Stimulated activated CD8-positive, alpha-beta memory T cell treated with anti-CD3 and anti-CD28 coated beads, Interleukin-2, amount 100 ng/mL, for 48 hours (primary cell): ENCODE measurements around the gene RAB35.

Experiments used
- DNase-seq, 2 donors: peaks; one replicate each; pipeline ENCODE4 v3.0.0-alpha.2; 2020; ENCODE audit warnings: low read depth in 2 of 2

The RAB35 gene

GRCh38 chr12:120132863-120133385 lies 16.4 kb upstream of the RAB35 start:
- no peak for DNase-seq

- no peak for DNase-seq
Measured at GRCh38 chr12:120132054-120132836, 15.7 kb upstream of the RAB35 start.

DNA sequence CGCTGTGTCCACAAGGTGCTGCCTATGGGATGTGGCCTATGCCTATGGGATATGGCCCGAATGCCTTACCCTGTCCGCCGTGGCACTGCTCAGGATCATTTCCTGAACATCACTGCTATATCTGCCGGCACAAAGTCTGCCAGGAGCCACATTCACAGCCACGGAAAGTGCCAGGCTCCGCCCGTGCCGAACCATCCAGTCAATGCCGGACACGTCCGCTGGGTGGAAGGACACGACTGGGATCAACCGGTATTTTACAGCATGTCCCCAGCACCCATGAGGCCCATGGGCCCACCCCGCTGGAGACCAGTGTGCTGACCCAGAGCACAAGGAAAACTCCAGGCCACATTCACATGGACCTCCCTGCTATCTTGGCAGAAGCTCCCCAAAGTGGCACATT lies 14.6 kb upstream of the RAB35 start:
- no peak for DNase-seq

GRCh38 chr12:120130011-120130410 lies 13.5 kb upstream of the RAB35 start:
- DNase-seq: no peak

GRCh38 chr12:120126635-120127005 lies 10.1 kb upstream of the RAB35 start:
- DNase-seq: no peak

DNA sequence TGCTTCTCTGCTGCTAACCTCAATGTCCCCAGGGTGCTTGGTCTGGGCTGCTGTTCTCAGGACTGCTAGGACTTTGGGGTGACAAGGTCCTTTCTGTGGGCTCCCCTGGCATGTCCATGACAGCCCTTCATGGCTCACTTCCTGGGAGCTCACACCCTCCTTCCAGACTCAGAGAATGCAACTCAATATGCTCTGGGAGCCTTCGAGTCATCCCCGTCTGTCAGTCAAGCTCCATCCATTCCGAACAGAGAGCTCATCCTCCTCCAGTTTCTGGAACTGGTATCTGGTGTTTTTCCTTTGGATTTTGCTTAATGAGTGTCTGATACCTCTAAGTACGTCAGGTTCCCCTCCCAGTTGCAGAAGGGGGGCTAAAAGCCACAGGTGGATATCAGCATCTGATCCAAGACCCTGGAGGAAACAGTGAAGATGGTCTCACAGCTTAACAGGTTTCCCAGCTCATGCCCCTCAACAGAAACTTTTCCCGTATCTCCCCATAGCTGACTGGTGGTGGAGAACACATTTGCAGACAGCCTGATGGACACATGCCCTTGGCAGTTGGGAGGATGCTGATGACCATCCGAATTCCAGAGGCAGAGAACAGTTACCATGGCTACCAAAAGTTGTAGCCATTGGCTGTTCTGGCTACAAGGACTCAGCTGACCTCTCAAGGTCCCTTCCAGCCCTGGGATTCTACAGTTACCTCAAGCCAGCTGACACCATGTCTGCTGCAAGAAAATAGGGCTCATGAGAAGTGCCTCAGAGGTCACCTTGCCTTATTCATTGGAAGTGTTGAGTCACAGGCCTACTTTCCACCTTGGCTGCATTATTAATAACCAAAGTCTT lies 9.5 kb upstream of the RAB35 start:
- DNase-seq: no peak

GRCh38 chr12:120125029-120125428 lies 8.5 kb upstream of the RAB35 start:
- DNase-seq: no peak

GRCh38 chr12:120121766-120122293 lies 5.3 kb upstream of the RAB35 start:
- DNase-seq: no peak

- DNase-seq: no peak
Measured at GRCh38 chr12:120121343-120121742, 4.8 kb upstream of the RAB35 start.

- no peak for DNase-seq
Measured at GRCh38 chr12:120119271-120119973, 2.9 kb upstream of the RAB35 start.

GRCh38 chr12:120118321-120119061 lies 1.9 kb upstream of the RAB35 start:
- no peak for DNase-seq

- DNase-seq: no peak
Measured at GRCh38 chr12:120117961-120118320, 1.4 kb upstream of the RAB35 start.

DNA sequence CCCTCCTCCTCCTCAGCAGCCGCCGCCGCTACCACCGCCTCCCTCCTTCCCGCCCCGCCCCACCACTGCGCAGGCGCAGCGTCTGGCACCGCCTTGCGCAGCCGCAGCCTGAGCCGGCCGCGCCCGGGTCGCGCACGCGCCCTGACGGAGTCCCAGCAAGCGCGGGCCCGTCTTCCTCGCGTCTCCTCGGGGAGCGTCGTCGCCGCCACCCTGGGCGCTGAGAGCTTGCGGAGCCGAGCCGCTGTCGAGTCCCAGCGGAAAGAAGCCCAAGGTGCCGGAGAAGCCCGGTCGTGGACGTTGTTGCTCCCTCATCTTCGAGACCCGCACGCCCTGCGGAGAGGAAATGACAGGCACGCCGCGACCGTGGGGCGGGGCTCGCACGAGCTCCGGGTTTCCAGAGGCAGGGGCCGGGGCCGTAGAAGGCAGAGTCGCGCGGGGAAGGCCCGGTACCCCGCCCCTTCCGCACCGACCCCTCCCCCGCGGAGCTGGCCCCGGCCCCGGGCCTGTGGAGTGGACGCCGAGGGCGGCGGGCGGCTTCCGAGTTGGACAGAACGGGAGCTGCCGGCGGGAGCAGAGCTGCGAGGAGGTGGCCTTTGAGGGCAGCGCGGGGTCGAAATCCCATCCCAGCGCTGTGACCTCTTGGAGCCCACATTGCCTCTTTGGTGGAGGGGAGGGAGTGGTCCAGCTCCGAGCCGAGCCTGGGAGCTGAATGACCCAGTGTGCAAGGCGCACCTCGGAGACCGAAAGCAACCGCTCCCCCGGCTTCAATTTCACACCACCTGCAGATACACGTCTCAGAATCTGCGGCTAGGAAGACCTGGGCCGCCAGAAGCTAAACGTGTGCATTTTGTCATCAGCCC lies 469 bp upstream of the RAB35 start:
- DNase-seq: peak; percentile 95 to 98

GRCh38 chr12:120115692-120116440 lies 687 bp downstream of the RAB35 start:
- peak in 1 of 2 donors; percentile 35 for DNase-seq

GRCh38 chr12:120115066-120115465 lies 1.5 kb downstream of the RAB35 start:
- no peak for DNase-seq

- DNase-seq: peak in 1 of 2 donors; percentile 28
Measured at GRCh38 chr12:120110550-120111501, 5.7 kb downstream of the RAB35 start.

DNA sequence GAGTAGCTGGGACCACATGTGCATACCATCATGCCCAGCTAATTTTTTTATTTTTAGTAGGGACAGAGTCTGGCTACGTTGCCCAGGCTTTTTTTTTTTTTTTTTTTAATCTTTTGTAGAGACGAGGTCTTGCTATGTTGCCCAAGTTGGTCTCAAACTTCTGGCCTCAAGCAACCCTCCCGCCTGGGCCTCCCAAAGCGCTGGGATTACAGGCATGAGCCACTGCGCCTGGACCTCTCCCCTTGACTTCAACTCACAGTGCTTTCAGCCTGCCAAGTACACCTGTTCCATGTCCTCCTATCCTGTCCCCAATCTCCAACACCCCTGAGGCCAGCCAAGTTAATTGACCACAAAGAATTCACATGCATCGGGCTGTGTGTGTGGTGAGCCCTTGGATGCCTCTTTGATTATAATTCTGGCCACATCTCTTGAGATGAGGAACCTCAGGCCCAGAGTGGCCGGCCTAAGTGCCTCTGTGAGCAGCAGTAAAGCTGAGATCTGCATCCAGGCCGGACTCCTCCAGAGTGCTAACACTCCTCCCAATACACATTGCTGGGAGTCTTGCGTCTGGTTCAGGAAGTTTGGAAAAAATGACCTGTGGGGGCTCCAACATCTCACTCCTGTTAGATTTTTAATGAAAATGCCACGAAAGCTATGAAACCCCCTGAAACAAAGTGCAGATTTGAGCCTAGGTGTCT lies 6.8 kb downstream of the RAB35 start:
- no peak for DNase-seq

DNA sequence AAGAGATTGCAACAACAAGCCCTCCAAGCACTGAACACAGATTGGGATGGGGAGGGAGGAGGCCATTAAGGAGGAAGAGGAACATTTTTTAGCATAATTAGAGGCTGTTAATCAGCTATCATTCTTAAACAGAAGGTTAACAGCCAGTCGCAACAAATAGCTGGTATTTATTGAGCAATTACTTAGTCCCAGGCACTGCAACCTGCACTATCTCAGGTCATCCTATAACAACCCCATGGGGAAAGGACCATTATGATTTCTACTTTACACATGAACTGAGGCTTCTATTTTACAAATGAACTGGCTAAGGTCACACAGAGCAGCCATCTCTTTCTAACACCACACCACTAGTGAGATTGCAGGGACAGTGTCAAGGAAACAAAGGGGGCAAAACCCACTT lies 10.4 kb downstream of the RAB35 start:
- no peak for DNase-seq
